Pericardium fibroblast (primary cell): ENCODE measurements around the gene RAC3. TPM values are rescaled to one million over a fixed set of nuclear protein-coding genes. Genes with fewer than 3 reads are reported as not detected.

Experiments used
- total RNA-seq: library from RNA; depleted of rRNA; stranded (reverse); fragments of >200 nt; gene quantifications from 2 replicates; pipeline ENCODE4 v1.2.3, GENCODE V29; 2015

RAC3 gene
- total RNA-seq, result 17.4 and 21.6 TPM in 2 replicates

DNA sequence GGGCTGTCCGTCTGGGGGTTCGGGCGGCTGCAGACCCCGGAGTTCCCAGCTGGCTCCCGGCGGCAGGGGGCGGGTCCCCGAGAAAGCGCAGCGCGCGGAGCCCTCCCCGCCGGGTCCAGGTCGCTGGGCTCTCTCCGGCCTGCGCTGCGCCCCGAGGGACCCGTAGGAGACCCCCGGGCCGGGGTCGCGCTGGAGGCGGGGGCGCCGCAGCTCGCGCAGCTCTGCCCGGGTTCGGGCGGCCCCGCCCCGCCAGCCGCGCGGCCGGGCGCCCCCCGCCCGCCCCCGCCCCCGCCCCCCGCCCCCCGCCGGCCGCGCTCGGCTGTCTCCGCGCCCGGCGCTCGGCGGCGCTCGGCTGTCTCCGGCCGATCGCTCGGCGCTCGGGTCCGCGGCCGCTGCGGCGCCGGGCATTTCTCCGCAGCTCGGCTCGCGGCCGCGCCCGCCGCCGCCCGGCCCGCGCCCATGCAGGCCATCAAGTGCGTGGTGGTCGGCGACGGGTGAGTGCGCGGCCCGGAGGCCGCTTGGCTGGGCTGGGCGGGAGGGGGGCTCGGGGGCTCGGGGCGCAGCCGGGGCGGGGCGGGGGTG lies at the start of gene RAC3:
Gene RAC3 (plus strand): TSS at position 376 of the 582 bp plus-strand sequence. CDS start 84 bp downstream, at position 460.

GRCh38 chr17:82022310-82022980 lies 9.0 kb upstream of the RAC3 start, which contains the start of gene CENPX:
CENPX (minus strand) TSS chr17:82022878; CDS start chr17:82022861, 17 bp downstream.

DNA sequence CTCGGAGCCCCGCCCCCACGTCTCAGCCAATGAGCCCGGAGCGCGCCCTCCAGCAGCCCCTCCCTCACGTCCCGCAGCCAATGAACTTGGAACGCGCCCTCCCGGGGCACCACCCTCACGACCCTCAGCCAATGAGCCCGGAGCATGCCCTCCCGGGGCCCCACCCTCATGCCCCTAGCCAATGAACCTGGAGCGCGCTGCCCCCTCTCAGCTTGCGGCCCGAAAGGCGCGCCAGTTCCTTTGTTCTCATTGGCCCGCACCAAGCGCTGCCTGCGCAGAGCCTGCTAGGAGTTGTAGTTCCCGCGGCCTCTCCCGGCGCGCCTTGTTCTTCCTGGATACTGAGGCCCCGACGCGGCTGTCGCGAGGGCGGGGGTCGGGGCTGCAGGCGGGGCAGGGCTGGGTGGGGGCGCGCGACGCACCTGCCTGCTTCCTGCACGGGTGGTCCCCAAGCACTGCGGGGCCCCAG lies 8.5 kb upstream of the RAC3 start, which contains the start of gene LRRC45:
Gene LRRC45 (plus strand): TSS at position 325 of the 466 bp plus-strand sequence. CDS start 339 bp downstream, outside the sequence.

GRCh38 chr17:82037092-82037888 lies 5.8 kb downstream of the RAC3 start, which contains the start of gene DCXR:
DCXR (minus strand) TSS chr17:82037697; CDS start chr17:82037682, 15 bp downstream.

GRCh38 chr17:82051776-82052637 lies 20.5 kb downstream of the RAC3 start, which contains the start of the genes GPS1 and RFNG:
GPS1 (plus strand) TSS chr17:82051898; CDS start chr17:82051932, 34 bp downstream.
RFNG (minus strand) TSS chr17:82051811; CDS start chr17:82051766, 45 bp downstream.

GRCh38 chr17:82065638-82066303 lies 34.3 kb downstream of the RAC3 start, which contains the start of gene DUS1L:
DUS1L (minus strand) TSS chr17:82065804; CDS start chr17:82065059, 745 bp downstream.

Other genes starting within 250 kb of the RAC3 start
- not detected in 2 replicates for gene GCGR, start 227.5 kb upstream of the RAC3 start, total RNA-seq
- gene MCRIP1, start 198.4 kb upstream of the RAC3 start, total RNA-seq, result 131 and 142 TPM in 2 replicates
- gene PPP1R27, start 196.6 kb upstream of the RAC3 start, total RNA-seq, result not detected in 2 replicates
- 1,324 and 2,574 TPM in 2 replicates for gene P4HB, start 171.1 kb upstream of the RAC3 start, total RNA-seq
- gene ARHGDIA, start 160.3 kb upstream of the RAC3 start, total RNA-seq, result 174 and 302 TPM in 2 replicates
- gene ALYREF, start 140.1 kb upstream of the RAC3 start, total RNA-seq, result 83.6 and 98.5 TPM in 2 replicates
- gene ANAPC11, start 140.0 kb upstream of the RAC3 start, total RNA-seq, result 192 and 206 TPM in 2 replicates
- 1.1 and 2.0 TPM in 2 replicates for gene NPB, start 129.4 kb upstream of the RAC3 start, total RNA-seq
- gene PCYT2, start 120.3 kb upstream of the RAC3 start, total RNA-seq, result 61.2 and 85.8 TPM in 2 replicates
- 10.7 and 10.8 TPM in 2 replicates for gene SIRT7, start 113.5 kb upstream of the RAC3 start, total RNA-seq
- 14.4 and 23.2 TPM in 2 replicates for gene MAFG, start 103.9 kb upstream of the RAC3 start, total RNA-seq
- 121 and 144 TPM in 2 replicates for gene PYCR1, start 94.4 kb upstream of the RAC3 start, total RNA-seq
- gene MYADML2, start 84.4 kb upstream of the RAC3 start, total RNA-seq, result not detected in 2 replicates
- gene NOTUM, start 70.5 kb upstream of the RAC3 start, total RNA-seq, result not detected in 2 replicates
- 13.2 and 15.6 TPM in 2 replicates for gene ASPSCR1, start 54.0 kb upstream of the RAC3 start, total RNA-seq
- 44.6 and 69.1 TPM in 2 replicates for gene CENPX, start 8.8 kb upstream of the RAC3 start, total RNA-seq
- 14.4 and 15.6 TPM in 2 replicates for gene LRRC45, start 8.4 kb upstream of the RAC3 start, total RNA-seq
- gene DCXR, start 6.0 kb downstream of the RAC3 start, total RNA-seq, result 91.7 and 113 TPM in 2 replicates
- gene RFNG, start 20.1 kb downstream of the RAC3 start, total RNA-seq, result 51.6 and 58.4 TPM in 2 replicates
- gene GPS1, start 20.2 kb downstream of the RAC3 start, total RNA-seq, result 78.2 and 81.1 TPM in 2 replicates
- 30.2 and 57.8 TPM in 2 replicates for gene DUS1L, start 34.1 kb downstream of the RAC3 start, total RNA-seq
- gene FASN, start 66.6 kb downstream of the RAC3 start, total RNA-seq, result 108 and 137 TPM in 2 replicates
- gene CCDC57, start 181.2 kb downstream of the RAC3 start, total RNA-seq, result 7.6 and 9.7 TPM in 2 replicates
- gene SLC16A3, start 197.4 kb downstream of the RAC3 start, total RNA-seq, result 107 and 296 TPM in 2 replicates
- gene CSNK1D, start 242.0 kb downstream of the RAC3 start, total RNA-seq, result 31.6 and 37.3 TPM in 2 replicates